ENCODE measurements around the gene MYRFL. TPM values are rescaled to one million over a fixed set of nuclear protein-coding genes. Genes with fewer than 3 reads are reported as not detected.

The MYRFL gene
- polyA plus RNA-seq, 1 of the 3 experiments (the other 2 are of a cell fraction) = not detected

DNA sequence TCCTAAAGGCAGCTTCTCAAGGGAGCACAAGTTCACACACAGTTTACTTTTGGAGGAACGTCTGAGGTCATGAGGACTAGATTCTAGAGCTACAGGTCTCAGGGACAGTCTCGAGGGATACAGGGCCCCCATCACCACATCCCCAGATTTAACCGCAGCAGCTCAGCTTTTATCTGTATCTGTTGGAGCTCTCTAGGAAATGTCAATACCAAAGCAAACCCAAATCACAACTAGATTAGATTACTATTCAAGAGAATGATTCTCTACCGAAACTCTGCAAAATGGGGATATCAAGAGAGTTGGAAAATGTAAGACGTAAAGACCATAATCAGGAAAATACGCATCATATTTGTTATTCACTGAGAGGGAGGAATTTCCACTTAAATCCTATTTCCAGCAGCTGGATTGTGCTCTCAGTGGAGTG lies 4.0 kb upstream of the MYRFL start:
- H3F3A ChIP-seq (replicated peaks; ENCODE audit: insufficient read depth) = peaks cover 5% of the 10 kb centered on the region
- POLR2A ChIA-PET = interaction anchor here (0.6 kb wide), 1 partner anchor 114 kb away, joined by 6 read pairs; no protein-coding TSS in a partner anchor
- DNase-seq = no peak
- peak overlapping the region in 1 of 2 experiments; percentile 47; a peak in 1 of 4 replicates for H3K27ac ChIP-seq (ENCODE audit: low read depth in 2 of 2, low read length in 1 of 2)
- H3K4me2 ChIP-seq = peak overlapping the region; percentile 58; the same call in 1 of the 2 replicates
- no peaks in the 10 kb centered on the region for H4K20me1 ChIP-seq (ENCODE audit: insufficient read depth)
- CTCF ChIA-PET = no interaction called here
- WGBS (ENCODE audit: low lambda C conversion rate) = 92% methylated on average over 4 of the region's 6 CpGs
- no peaks in the 10 kb centered on the region for H3K27me3 ChIP-seq (ENCODE audit: insufficient read depth)
- peaks cover 3 to 13% of the 10 kb centered on the region in 2 experiments; a peak in 3 of 4 replicates for H3K4me1 ChIP-seq (ENCODE audit: control insufficient read depth in 1 of 2, insufficient read depth in 2 of 2, low read depth in 1 of 2, low read length in 1 of 2)
- H3K36me3 ChIP-seq (replicated peaks in 1 of 2; ENCODE audit: control insufficient read depth in 1 of 2, insufficient read depth in 2 of 2, low read length in 1 of 2) = peaks cover 0 to 2% of the 10 kb centered on the region in 2 experiments
- no peak overlapping the region for H2AFZ ChIP-seq (ENCODE audit: low read depth)
- H3K9me3 ChIP-seq = no peaks in the 10 kb centered on the region
- no peaks in the 10 kb centered on the region for H3K79me2 ChIP-seq (ENCODE audit: insufficient read depth)
- TF ChIP-seq TCF12 (IDR thresholded peaks at IDR 0.05) = no peak
- TF ChIP-seq, protein P1, sequence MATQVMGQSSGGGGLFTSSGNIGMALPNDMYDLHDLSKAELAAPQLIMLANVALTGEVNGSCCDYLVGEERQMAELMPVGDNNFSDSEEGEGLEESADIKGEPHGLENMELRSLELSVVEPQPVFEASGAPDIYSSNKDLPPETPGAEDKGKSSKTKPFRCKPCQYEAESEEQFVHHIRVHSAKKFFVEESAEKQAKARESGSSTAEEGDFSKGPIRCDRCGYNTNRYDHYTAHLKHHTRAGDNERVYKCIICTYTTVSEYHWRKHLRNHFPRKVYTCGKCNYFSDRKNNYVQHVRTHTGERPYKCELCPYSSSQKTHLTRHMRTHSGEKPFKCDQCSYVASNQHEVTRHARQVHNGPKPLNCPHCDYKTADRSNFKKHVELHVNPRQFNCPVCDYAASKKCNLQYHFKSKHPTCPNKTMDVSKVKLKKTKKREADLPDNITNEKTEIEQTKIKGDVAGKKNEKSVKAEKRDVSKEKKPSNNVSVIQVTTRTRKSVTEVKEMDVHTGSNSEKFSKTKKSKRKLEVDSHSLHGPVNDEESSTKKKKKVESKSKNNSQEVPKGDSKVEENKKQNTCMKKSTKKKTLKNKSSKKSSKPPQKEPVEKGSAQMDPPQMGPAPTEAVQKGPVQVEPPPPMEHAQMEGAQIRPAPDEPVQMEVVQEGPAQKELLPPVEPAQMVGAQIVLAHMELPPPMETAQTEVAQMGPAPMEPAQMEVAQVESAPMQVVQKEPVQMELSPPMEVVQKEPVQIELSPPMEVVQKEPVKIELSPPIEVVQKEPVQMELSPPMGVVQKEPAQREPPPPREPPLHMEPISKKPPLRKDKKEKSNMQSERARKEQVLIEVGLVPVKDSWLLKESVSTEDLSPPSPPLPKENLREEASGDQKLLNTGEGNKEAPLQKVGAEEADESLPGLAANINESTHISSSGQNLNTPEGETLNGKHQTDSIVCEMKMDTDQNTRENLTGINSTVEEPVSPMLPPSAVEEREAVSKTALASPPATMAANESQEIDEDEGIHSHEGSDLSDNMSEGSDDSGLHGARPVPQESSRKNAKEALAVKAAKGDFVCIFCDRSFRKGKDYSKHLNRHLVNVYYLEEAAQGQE (IDR thresholded peaks at IDR 0.05; ENCODE audit: low read depth, low read length) = no peak
- TF ChIP-seq, protein P2, sequence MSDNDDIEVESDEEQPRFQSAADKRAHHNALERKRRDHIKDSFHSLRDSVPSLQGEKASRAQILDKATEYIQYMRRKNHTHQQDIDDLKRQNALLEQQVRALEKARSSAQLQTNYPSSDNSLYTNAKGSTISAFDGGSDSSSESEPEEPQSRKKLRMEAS (IDR thresholded peaks at IDR 0.05; ENCODE audit: low read depth) = no peak
- TF ChIP-seq, protein P3, sequence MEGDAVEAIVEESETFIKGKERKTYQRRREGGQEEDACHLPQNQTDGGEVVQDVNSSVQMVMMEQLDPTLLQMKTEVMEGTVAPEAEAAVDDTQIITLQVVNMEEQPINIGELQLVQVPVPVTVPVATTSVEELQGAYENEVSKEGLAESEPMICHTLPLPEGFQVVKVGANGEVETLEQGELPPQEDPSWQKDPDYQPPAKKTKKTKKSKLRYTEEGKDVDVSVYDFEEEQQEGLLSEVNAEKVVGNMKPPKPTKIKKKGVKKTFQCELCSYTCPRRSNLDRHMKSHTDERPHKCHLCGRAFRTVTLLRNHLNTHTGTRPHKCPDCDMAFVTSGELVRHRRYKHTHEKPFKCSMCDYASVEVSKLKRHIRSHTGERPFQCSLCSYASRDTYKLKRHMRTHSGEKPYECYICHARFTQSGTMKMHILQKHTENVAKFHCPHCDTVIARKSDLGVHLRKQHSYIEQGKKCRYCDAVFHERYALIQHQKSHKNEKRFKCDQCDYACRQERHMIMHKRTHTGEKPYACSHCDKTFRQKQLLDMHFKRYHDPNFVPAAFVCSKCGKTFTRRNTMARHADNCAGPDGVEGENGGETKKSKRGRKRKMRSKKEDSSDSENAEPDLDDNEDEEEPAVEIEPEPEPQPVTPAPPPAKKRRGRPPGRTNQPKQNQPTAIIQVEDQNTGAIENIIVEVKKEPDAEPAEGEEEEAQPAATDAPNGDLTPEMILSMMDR (IDR thresholded peaks at IDR 0.05) = no peak
- TF ChIP-seq NFIC (IDR thresholded peaks at IDR 0.05; ENCODE audit: borderline replicate concordance) = no peak
- TF ChIP-seq, protein P4, sequence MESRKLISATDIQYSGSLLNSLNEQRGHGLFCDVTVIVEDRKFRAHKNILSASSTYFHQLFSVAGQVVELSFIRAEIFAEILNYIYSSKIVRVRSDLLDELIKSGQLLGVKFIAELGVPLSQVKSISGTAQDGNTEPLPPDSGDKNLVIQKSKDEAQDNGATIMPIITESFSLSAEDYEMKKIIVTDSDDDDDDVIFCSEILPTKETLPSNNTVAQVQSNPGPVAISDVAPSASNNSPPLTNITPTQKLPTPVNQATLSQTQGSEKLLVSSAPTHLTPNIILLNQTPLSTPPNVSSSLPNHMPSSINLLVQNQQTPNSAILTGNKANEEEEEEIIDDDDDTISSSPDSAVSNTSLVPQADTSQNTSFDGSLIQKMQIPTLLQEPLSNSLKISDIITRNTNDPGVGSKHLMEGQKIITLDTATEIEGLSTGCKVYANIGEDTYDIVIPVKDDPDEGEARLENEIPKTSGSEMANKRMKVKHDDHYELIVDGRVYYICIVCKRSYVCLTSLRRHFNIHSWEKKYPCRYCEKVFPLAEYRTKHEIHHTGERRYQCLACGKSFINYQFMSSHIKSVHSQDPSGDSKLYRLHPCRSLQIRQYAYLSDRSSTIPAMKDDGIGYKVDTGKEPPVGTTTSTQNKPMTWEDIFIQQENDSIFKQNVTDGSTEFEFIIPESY (IDR thresholded peaks at IDR 0.05; ENCODE audit: borderline replicate concordance, low read depth) = no peak
- no peak for TF ChIP-seq FOXM1 (IDR thresholded peaks at IDR 0.05; ENCODE audit: low read depth)
- TF ChIP-seq ELF1 (IDR thresholded peaks at IDR 0.05) = no peak
- TF ChIP-seq MEF2A (IDR thresholded peaks at IDR 0.05; ENCODE audit: borderline replicate concordance, low read depth) = no peak
- TF ChIP-seq RFX5 (IDR thresholded peaks at IDR 0.05; ENCODE audit: low read length) = no peak
- no peak for TF ChIP-seq GATA2 (CRISPR knock-in tag; IDR thresholded peaks at IDR 0.05)
- no peaks in the 10 kb centered on the region for H3K9me2 ChIP-seq
- H3K9ac ChIP-seq = no peak overlapping the region
- no peak overlapping the region for H3K4me3 ChIP-seq (ENCODE audit: low read depth in 2 of 2, low read length in 1 of 2)

All from SK-N-SH (cell line).